ENCODE data around the gene FRY. TPM values are rescaled to one million over a fixed set of nuclear protein-coding genes. Genes with fewer than 3 reads are reported as not detected.

Gene FRY
- total and polyA plus RNA-seq, 2 of the 13 experiments (the other 11 are each of a cell fraction or from before 2014, with no cell fraction given) = 8.2 to 13.1 TPM

DNA sequence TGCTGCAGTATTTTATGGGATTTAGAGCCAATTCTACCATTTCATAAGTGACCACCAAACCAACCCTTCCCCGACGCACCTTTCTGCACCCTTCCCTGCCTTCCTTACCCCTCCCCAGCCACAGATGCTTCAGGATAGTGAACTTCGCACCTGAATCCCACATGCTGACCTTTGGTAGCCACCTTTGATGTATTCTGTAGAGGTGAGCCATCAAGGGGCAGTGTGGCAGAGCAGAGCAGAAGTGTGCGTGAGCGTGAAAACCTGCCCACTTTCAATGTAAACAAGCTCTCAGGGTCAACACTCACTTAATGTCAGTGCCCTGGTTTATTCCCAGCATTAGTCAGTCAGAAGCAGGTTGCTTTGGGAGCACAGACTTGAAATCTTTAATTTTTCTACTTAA is 107.7 kb downstream of the FRY start (continued):
- no peak for TF ChIP-seq ZBTB3 (CRISPR knock-in tag; IDR thresholded peaks at IDR 0.05; ENCODE audit: borderline replicate concordance, low read depth)
- TF ChIP-seq, protein P1, sequence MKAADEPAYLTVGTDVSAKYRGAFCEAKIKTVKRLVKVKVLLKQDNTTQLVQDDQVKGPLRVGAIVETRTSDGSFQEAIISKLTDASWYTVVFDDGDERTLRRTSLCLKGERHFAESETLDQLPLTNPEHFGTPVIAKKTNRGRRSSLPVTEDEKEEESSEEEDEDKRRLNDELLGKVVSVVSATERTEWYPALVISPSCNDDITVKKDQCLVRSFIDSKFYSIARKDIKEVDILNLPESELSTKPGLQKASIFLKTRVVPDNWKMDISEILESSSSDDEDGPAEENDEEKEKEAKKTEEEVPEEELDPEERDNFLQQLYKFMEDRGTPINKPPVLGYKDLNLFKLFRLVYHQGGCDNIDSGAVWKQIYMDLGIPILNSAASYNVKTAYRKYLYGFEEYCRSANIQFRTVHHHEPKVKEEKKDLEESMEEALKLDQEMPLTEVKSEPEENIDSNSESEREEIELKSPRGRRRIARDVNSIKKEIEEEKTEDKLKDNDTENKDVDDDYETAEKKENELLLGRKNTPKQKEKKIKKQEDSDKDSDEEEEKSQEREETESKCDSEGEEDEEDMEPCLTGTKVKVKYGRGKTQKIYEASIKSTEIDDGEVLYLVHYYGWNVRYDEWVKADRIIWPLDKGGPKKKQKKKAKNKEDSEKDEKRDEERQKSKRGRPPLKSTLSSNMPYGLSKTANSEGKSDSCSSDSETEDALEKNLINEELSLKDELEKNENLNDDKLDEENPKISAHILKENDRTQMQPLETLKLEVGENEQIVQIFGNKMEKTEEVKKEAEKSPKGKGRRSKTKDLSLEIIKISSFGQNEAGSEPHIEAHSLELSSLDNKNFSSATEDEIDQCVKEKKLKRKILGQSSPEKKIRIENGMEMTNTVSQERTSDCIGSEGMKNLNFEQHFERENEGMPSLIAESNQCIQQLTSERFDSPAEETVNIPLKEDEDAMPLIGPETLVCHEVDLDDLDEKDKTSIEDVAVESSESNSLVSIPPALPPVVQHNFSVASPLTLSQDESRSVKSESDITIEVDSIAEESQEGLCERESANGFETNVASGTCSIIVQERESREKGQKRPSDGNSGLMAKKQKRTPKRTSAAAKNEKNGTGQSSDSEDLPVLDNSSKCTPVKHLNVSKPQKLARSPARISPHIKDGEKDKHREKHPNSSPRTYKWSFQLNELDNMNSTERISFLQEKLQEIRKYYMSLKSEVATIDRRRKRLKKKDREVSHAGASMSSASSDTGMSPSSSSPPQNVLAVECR (CRISPR knock-in tag; IDR thresholded peaks at IDR 0.05; ENCODE audit: borderline replicate concordance) = no peak; the same call in 1 of the 2 replicates
- TF ChIP-seq ZNF713 (CRISPR knock-in tag; IDR thresholded peaks at IDR 0.05) = no peak
- no peak for TF ChIP-seq KDM5B (CRISPR knock-in tag; IDR thresholded peaks at IDR 0.05; ENCODE audit: borderline replicate concordance)
- no peak for TF ChIP-seq KLF6 (CRISPR knock-in tag; IDR thresholded peaks at IDR 0.05)
- no peak for TF ChIP-seq HMGA1 (CRISPR knock-in tag; conservative IDR thresholded peaks at IDR 0.05)
- TF ChIP-seq RBAK (CRISPR knock-in tag; IDR thresholded peaks at IDR 0.05) = no peak
- peak; percentile 89; the same call in 1 of the 2 replicates for TF ChIP-seq ZBTB20 (CRISPR knock-in tag; IDR thresholded peaks at IDR 0.05; ENCODE audit: borderline replicate concordance, low read depth)
- no peak for TF ChIP-seq U2AF2 (IDR thresholded peaks at IDR 0.05; ENCODE audit: low read depth, low read length)
- no peak for TF ChIP-seq ZFY (CRISPR knock-in tag; IDR thresholded peaks at IDR 0.05)
- TF ChIP-seq ZNF460 (CRISPR knock-in tag; IDR thresholded peaks at IDR 0.05; ENCODE audit: borderline replicate concordance) = no peak
- TF ChIP-seq ZNF430 (CRISPR knock-in tag; IDR thresholded peaks at IDR 0.05) = peak; percentile 74; the same call in 1 of the 2 replicates
- TF ChIP-seq ZNF782 (CRISPR knock-in tag; IDR thresholded peaks at IDR 0.05; ENCODE audit: borderline replicate concordance) = no peak
- TF ChIP-seq, protein P2, sequence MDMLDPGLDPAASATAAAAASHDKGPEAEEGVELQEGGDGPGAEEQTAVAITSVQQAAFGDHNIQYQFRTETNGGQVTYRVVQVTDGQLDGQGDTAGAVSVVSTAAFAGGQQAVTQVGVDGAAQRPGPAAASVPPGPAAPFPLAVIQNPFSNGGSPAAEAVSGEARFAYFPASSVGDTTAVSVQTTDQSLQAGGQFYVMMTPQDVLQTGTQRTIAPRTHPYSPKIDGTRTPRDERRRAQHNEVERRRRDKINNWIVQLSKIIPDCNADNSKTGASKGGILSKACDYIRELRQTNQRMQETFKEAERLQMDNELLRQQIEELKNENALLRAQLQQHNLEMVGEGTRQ (IDR thresholded peaks at IDR 0.05; ENCODE audit: low read depth, low read length) = no peak
- TF ChIP-seq, protein P2 (CRISPR knock-in tag; IDR thresholded peaks at IDR 0.05; ENCODE audit: borderline replicate concordance) = no peak
- TF ChIP-seq, protein P3, sequence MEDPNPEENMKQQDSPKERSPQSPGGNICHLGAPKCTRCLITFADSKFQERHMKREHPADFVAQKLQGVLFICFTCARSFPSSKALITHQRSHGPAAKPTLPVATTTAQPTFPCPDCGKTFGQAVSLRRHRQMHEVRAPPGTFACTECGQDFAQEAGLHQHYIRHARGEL (CRISPR knock-in tag; IDR thresholded peaks at IDR 0.05) = no peak
- no peak for TF ChIP-seq ZNF652 (CRISPR knock-in tag; IDR thresholded peaks at IDR 0.05; ENCODE audit: borderline replicate concordance, low read depth)
- TF ChIP-seq, protein P4, sequence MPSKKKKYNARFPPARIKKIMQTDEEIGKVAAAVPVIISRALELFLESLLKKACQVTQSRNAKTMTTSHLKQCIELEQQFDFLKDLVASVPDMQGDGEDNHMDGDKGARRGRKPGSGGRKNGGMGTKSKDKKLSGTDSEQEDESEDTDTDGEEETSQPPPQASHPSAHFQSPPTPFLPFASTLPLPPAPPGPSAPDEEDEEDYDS (CRISPR knock-in tag; IDR thresholded peaks at IDR 0.05) = no peak
- TF ChIP-seq ATM (IDR thresholded peaks at IDR 0.05; ENCODE audit: borderline replicate concordance) = no peak
- no peak for TF ChIP-seq ATF1 (CRISPR knock-in tag; IDR thresholded peaks at IDR 0.05)
- peak; percentile 46; the same call in 1 of the 2 replicates for TF ChIP-seq CBFB (CRISPR knock-in tag; IDR thresholded peaks at IDR 0.05)
- TF ChIP-seq, protein P5, sequence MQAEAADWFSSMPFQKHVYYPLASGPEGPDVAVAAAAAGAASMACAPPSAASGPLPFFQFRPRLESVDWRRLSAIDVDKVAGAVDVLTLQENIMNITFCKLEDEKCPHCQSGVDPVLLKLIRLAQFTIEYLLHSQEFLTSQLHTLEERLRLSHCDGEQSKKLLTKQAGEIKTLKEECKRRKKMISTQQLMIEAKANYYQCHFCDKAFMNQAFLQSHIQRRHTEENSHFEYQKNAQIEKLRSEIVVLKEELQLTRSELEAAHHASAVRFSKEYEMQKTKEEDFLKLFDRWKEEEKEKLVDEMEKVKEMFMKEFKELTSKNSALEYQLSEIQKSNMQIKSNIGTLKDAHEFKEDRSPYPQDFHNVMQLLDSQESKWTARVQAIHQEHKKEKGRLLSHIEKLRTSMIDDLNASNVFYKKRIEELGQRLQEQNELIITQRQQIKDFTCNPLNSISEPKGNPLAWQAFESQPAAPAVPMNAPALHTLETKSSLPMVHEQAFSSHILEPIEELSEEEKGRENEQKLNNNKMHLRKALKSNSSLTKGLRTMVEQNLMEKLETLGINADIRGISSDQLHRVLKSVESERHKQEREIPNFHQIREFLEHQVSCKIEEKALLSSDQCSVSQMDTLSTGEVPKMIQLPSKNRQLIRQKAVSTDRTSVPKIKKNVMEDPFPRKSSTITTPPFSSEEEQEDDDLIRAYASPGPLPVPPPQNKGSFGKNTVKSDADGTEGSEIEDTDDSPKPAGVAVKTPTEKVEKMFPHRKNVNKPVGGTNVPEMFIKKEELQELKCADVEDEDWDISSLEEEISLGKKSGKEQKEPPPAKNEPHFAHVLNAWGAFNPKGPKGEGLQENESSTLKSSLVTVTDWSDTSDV (CRISPR knock-in tag; IDR thresholded peaks at IDR 0.05) = no peak

All from HepG2 (cell line).